Ascending aorta (tissue), 2 donors: ENCODE data around the gene IL17RA. TPM values are rescaled to one million over a fixed set of nuclear protein-coding genes. Genes with fewer than 3 reads are reported as not detected.

Source experiments
- DNase-seq, 2 donors: peaks; one replicate each; pipeline ENCODE4 v3.0.0-alpha.2; 2019; ENCODE audit warnings: low spot score in 2 of 2
- H3K27ac ChIP-seq, 2 donors: fragments of 200-600 bp; sonication (generic); one replicate each; pipeline ENCODE4 v1.5.1; 2016 to 2017; ENCODE audit warnings: mild to moderate bottlenecking in 1 of 2
- H3K27me3 ChIP-seq: fragments of 200-600 bp; sonication (generic); one replicate; pipeline ENCODE4 v1.5.1; 2017
- H3K36me3 ChIP-seq, 2 donors: fragments of 200-600 bp; sonication (generic); one replicate each; pipeline ENCODE4 v1.5.1; 2016
- H3K4me1 ChIP-seq, 2 donors: fragments of 200-600 bp; sonication (generic); one replicate each; pipeline ENCODE4 v1.5.1; 2016 to 2017; ENCODE audit warnings: mild to moderate bottlenecking in 1 of 2
- H3K4me3 ChIP-seq, 2 donors: fragments of 200-600 bp; sonication (generic); one replicate each; pipeline ENCODE4 v1.5.1; 2016 to 2017; ENCODE audit warnings: mild to moderate bottlenecking in 1 of 2
- H3K9me3 ChIP-seq, 2 donors: fragments of 200-600 bp; sonication (generic); one replicate each; pipeline ENCODE4 v1.5.1; 2016
- CTCF ChIP-seq, 3 experiments: fragments of 200-600 bp in 2 of 3; fragments of 450-650 bp in 1 of 3; sonication (generic) in 2 of 3; IDR thresholded peaks; one replicate each; pipeline ENCODE4 v1.5.1; 2016 to 2019; ENCODE audit warnings: antibody characterized with exemption in 3 of 3, mild to moderate bottlenecking in 1 of 3, moderate library complexity in 1 of 3
- intact Hi-C: fragments of 100-400 bp; cut with DNase I; formaldehyde crosslinking; loops from one replicate; pipeline ENCODE4 v1.15.1; 2023
- total RNA-seq: library from RNA; depleted of rRNA; stranded (reverse); fragments of >200 nt; gene quantifications from one replicate; pipeline ENCODE4 v1.1.0, GENCODE V29; 2016

The IL17RA gene
- total RNA-seq, 1 donor from 2014 or later, result 84.1 TPM

GRCh38 chr22:17108256-17109112, 23.7 kb downstream of the IL17RA start:
- H3K27me3 ChIP-seq, result no peaks in the 10 kb centered on the region
- no peak overlapping the region for H3K27ac ChIP-seq
- no peak for TF ChIP-seq CTCF (IDR thresholded peaks at IDR 0.05)
- no peaks in the 10 kb centered on the region for H3K4me1 ChIP-seq
- H3K9me3 ChIP-seq, result no peaks in the 10 kb centered on the region
- no peak overlapping the region for H3K4me3 ChIP-seq
- DNase-seq, result no peak
- peaks cover 39 to 59% of the 10 kb centered on the region in 2 donors for H3K36me3 ChIP-seq
- intact Hi-C loops, result no loop called here

- Histone ChIP-seq H3K27me3 (no peaks in the 10 kb centered on the region), H3K4me1 (no peaks in the 10 kb centered on the region), H3K27ac (no peak overlapping the region), H3K36me3 (peaks cover 38 to 58% of the 10 kb centered on the region in 2 donors), H3K4me3 (no peak overlapping the region), H3K9me3 (no peaks in the 10 kb centered on the region)
- intact Hi-C loops, result no loop called here
- no peak for DNase-seq
- no peak for TF ChIP-seq CTCF (IDR thresholded peaks at IDR 0.05)
Measured at GRCh38 chr22:17109113-17109865, 24.5 kb downstream of the IL17RA start.

- DNase-seq, result no peak
- Histone ChIP-seq H3K27me3 (no peaks in the 10 kb centered on the region), H3K36me3 (peaks cover 37 to 51% of the 10 kb centered on the region in 2 donors), H3K4me1 (no peaks in the 10 kb centered on the region), H3K9me3 (no peaks in the 10 kb centered on the region), H3K27ac (no peak overlapping the region), H3K4me3 (no peak overlapping the region)
- TF ChIP-seq CTCF (IDR thresholded peaks at IDR 0.05), result no peak
- intact Hi-C loops, result no loop called here
Measured at GRCh38 chr22:17109976-17110375, 25.2 kb downstream of the IL17RA start.

- H3K27ac ChIP-seq, result no peak overlapping the region
- no peaks in the 10 kb centered on the region for H3K4me1 ChIP-seq
- TF ChIP-seq CTCF (IDR thresholded peaks at IDR 0.05), result no peak
- peaks cover 27 to 43% of the 10 kb centered on the region in 2 donors for H3K36me3 ChIP-seq
- no peak overlapping the region for H3K4me3 ChIP-seq
- no peaks in the 10 kb centered on the region for H3K27me3 ChIP-seq
- no peak for DNase-seq
- H3K9me3 ChIP-seq, result no peaks in the 10 kb centered on the region
- intact Hi-C loops, result no loop called here
Measured at GRCh38 chr22:17110791-17111550, 26.2 kb downstream of the IL17RA start.

GRCh38 chr22:17112491-17113042, 27.8 kb downstream of the IL17RA start:
- Histone ChIP-seq H3K9me3 (no peaks in the 10 kb centered on the region), H3K27ac (no peak overlapping the region), H3K27me3 (no peaks in the 10 kb centered on the region), H3K4me3 (no peak overlapping the region), H3K36me3 (peaks cover 23 to 28% of the 10 kb centered on the region in 2 donors), H3K4me1 (no peaks in the 10 kb centered on the region)
- no peak for DNase-seq
- no peak for TF ChIP-seq CTCF (IDR thresholded peaks at IDR 0.05)
- intact Hi-C loops, result no loop called here
